Stomach (tissue), 4 donors: ENCODE data around the gene TECPR2.

ENCODE experiments used
- POLR2A ChIP-seq, 4 donors: fragments of 450-650 bp; IDR thresholded peaks; one replicate each; pipeline ENCODE4 v1.6.1; 2016; ENCODE audit warnings: antibody characterized with exemption in 4 of 4, control low read depth in 2 of 4, mild to moderate bottlenecking in 1 of 4, moderate library complexity in 1 of 4
- TF ChIP-seq, protein P1 (sequence below), 7 experiments: fragments of 450-650 bp in 4 of 7; fragments of 200-600 bp in 3 of 7; sonication (generic) in 3 of 7; IDR thresholded peaks; one replicate each; pipeline ENCODE4 v1.5.1; 2016 to 2019; ENCODE audit warnings: antibody characterized with exemption in 7 of 7, control low read depth in 2 of 7, mild to moderate bottlenecking in 1 of 7

DNA sequence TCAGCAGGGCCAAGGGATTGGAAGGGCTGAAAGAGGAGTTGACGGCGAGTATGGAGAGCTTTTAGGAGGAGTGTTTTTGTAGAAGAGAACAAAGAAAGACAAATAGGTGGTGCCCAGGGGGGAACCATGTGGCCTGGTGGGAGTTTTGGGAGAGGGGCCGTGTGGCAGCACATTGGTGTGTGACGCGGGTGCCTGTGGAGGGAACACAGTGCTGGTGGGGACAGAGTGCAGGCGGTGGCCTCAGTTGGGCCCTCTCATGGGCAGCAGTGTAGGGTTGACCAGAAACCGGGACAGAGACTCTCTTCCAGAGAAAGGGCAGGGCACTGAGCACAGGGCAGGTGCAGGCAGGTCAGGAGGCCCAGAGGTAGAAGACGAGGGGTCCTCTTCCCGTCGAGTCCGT, 56.5 kb downstream of the TECPR2 start:
- TF ChIP-seq, protein P1, sequence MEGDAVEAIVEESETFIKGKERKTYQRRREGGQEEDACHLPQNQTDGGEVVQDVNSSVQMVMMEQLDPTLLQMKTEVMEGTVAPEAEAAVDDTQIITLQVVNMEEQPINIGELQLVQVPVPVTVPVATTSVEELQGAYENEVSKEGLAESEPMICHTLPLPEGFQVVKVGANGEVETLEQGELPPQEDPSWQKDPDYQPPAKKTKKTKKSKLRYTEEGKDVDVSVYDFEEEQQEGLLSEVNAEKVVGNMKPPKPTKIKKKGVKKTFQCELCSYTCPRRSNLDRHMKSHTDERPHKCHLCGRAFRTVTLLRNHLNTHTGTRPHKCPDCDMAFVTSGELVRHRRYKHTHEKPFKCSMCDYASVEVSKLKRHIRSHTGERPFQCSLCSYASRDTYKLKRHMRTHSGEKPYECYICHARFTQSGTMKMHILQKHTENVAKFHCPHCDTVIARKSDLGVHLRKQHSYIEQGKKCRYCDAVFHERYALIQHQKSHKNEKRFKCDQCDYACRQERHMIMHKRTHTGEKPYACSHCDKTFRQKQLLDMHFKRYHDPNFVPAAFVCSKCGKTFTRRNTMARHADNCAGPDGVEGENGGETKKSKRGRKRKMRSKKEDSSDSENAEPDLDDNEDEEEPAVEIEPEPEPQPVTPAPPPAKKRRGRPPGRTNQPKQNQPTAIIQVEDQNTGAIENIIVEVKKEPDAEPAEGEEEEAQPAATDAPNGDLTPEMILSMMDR (IDR thresholded peaks at IDR 0.05): no peak
- no peak for TF ChIP-seq POLR2A (IDR thresholded peaks at IDR 0.05)
